Activated T-cell treated with anti-CD3 and anti-CD28 coated beads for 1 hour (primary cell): ENCODE measurements around the gene GAA.
"Not testable (repeated sequence)": the region's sequence is repeated elsewhere in the genome, so short reads cannot be mapped to it uniquely, and the experiment has no call there.

Source experiments
- DNase-seq: peaks from one replicate; pipeline ENCODE4 v3.0.0-alpha.2; 2020; ENCODE audit warnings: low read depth

The GAA gene

DNA sequence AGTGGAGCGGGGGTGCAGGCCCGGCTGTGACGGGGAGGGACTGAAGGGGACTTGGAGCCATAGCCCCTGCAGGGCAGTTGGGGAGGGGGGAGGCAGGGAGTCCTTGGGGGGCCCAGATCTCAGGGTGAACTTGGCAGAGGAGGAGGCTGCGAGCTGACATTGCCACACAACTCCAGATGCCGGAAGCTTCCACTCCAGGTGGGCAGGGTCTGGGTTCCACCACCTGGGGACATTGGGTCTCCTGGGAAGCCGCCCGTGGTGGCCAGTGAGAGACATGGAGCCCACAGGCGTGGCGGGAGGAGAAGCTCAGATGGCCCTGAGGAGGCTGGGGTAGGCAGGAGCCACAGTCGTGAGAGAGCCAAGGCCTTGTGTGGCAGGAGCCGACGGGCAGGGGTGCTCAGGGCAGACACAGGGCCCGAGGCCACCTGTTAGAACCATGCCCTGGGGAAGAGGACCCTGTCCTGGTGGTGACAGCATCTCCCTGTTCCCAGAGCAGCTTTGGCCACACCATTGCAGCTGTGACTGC is 18.2 kb upstream of the GAA start:
- no peak for DNase-seq

DNA sequence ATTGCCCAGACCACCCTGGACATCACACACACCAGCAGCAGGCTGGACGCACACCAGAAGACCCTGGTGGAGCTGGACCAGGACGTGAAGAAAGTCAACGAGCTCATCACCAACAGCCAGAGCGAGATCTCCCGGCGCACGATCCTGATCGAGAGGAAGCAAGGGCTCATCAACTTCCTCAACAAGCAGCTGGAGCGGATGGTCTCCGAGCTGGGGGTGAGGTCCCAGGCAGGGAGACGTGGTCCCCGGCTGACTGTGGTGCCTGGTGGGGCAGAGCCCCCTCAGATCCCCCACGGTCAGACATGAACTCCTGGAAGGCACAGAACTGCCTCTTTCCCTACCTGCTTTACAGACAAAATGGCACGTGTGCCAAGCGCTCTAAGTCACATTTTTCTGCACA is 16.6 kb upstream of the GAA start:
- no peak for DNase-seq

- no peak for DNase-seq
Observed at GRCh38 chr17:80086081-80086480, 15.3 kb upstream of the GAA start.

DNA sequence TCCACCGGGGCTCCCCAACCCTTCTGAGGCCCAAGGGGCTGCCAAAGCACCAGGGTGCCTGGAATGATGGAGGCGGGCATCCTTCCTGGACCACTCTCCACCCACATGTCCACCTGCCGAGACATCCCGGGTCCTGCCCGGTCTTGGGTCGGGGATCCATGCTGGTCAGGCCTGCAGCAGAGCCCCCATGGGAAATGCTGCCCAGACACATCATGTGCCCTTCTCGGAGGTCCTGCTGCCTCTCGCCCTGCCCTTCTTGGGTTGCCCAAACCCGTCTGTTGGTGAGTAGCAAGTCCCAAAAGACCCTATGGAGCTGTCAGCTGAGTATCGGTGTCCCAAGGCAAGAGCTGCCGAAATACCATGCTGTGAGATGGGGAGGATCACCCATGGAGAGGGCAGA is 14.8 kb upstream of the GAA start:
- DNase-seq = no peak

DNA sequence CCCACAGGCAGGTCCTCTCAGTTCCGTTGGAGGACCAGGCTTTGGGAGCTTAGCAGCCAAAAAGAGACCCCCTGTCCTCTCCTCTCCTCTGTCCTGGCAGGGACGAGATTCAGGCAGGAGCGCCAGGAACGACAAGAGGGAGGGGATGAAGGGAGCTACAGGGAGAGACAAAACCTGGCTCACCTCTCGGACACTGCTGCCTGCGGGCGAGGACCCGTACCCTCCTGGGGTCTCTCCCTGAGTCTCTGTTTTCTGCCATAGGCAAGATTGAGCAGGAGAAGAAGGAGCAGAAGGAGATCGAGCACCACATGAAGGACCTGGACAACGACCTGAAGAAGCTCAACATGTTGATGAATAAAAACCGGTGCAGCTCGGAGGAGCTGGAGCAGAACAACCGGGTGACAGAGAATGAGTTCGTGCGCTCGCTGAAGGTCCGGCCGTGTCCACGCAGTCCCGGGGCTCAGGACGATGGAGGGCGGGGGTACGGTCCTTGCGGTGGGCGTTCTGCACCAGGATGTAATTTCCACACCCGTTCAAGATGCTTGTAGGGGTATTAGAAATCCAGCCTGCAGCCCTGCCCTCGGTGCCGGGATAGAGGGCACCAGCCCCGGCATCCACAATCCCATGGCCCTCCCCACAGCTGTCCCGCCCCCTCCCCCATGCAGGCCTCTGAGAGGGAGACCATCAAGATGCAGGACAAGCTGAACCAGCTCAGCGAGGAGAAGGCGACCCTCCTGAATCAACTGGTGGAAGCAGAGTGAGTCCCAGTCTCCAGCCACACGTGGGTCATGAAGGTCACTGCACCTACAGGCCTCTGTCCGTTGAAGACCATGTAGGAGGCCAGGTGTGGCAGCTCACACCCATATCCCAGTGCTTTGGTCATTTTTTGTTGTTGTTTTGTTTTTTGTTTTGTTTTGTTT is 13.8 kb upstream of the GAA start:
- no peak for DNase-seq

DNA sequence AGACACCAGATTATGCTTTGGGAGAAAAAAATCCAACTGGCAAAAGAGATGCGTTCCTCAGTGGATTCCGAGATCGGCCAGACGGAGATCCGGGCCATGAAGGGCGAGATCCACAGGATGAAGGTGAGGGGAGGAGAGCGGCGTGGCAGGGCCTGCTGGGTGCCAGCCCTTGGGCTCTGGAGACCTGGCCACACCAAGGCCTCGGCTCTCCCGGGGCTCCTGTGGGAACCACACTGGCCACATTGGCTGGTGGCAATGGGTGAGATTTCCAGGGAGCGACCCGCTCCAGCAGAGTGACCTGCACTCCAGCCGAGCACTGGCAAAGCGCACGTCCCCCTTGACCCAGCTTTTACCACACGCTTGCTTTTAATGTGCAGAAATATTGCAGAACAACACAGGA is 11.6 kb upstream of the GAA start:
- no peak for DNase-seq

DNA sequence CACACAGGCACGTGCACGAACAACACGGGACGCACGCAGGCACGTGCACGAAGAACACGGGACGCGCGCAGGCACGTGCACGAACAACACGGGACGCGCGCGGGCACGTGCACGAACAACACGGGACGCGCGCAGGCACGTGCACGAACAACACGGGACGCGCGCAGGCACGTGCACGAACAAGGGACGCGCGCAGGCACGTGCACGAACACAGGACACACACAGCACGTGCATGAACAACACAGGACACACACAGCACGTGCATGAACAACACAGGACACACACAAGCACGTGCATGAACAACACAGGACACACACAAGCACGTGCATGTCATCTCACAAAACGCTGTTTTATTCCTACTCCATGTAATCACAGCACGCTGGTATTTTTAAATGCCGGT is 11.2 kb upstream of the GAA start:
- DNase-seq = not testable (repeated sequence)

GRCh38 chr17:80091376-80091775 is 10.0 kb upstream of the GAA start:
- DNase-seq = no peak

- no peak for DNase-seq
Observed at GRCh38 chr17:80092959-80093358, 8.4 kb upstream of the GAA start.

GRCh38 chr17:80095038-80095843 is 6.1 kb upstream of the GAA start:
- no peak for DNase-seq

GRCh38 chr17:80095844-80096475 is 5.4 kb upstream of the GAA start:
- DNase-seq = no peak

GRCh38 chr17:80096561-80097021 is 4.8 kb upstream of the GAA start:
- no peak for DNase-seq

DNA sequence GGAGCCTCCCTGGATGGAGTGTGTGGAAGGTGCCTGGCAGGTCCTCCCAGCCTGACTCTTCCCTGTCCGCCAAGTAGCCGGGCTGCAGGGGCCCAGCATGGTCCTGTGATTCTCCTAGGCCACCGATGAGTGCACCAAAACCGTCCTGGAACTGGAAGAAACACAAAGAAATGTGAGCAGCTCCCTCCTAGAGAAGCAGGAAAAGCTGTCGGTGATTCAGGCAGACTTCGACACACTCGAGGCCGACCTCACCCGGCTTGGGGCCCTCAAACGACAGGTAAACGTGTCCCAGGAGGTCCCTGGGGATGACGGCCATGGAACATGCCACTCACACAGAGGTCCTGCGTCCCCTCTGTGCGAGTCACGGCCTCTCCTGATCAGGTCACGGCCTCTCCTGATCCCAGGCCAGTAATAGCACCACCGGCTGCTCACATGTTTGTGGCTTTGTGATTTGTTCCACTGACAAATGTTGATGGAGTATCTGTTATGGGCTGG is 4.2 kb upstream of the GAA start:
- DNase-seq = no peak

- DNase-seq = no peak
Observed at GRCh38 chr17:80097844-80098691, 3.3 kb upstream of the GAA start.

DNA sequence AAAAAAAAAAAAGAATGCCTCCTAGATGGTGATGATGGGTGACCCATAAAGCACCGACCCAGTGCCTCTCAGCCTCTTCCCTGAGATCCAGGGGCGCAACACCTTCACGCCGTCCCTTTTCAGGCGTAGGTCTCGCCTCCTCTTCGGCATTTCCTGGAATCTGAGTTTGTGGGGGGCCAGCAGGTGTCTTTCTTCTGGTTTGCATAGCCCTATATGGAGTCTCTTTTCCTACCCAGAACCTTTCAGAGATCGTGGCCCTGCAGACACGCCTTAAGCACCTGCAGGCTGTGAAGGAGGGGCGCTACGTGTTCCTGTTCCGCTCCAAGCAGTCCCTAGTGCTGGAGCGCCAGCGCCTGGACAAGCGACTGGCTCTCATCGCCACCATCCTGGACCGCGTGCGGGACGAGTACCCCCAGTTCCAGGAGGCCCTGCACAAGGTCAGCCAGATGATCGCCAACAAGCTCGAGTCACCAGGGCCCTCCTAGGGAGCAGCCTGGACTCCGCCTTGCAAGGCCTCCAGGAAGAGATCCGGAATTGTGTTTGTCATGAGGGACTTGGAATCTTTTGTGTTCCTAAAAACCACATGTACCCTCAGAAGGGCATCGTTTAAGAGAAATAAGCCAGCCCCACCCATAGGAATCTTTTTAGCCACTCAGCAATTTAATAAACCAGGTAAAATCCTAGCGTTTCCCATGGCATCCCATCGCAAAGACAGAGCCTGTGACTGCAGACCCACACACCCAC is 1.9 kb upstream of the GAA start:
- DNase-seq = no peak

GRCh38 chr17:80100035-80100323 is 1.4 kb upstream of the GAA start:
- no peak for DNase-seq

- DNase-seq = no peak
Observed at GRCh38 chr17:80101946-80102663, 724 bp downstream of the GAA start.

GRCh38 chr17:80102664-80103448 is 1.5 kb downstream of the GAA start:
- no peak for DNase-seq

DNA sequence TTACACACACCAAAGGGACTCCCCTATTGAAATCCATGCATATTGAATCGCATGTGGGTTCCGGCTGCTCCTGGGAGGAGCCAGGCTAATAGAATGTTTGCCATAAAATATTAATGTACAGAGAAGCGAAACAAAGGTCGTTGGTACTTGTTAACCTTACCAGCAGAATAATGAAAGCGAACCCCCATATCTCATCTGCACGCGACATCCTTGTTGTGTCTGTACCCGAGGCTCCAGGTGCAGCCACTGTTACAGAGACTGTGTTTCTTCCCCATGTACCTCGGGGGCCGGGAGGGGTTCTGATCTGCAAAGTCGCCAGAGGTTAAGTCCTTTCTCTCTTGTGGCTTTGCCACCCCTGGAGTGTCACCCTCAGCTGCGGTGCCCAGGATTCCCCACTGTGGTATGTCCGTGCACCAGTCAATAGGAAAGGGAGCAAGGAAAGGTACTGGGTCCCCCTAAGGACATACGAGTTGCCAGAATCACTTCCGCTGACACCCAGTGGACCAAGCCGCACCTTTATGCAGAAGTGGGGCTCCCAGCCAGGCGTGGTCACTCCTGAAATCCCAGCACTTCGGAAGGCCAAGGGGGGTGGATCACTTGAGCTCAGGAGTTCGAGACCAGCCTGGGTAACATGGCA is 2.2 kb downstream of the GAA start:
- DNase-seq = no peak
